Astrocyte (in vitro differentiated cells and primary cell): Measurements from ENCODE around the gene PLA2G4E.

Experiments used
- CTCF ChIP-seq: IDR thresholded peaks from 2 replicates; pipeline ENCODE4 v1.5.1; 2011; ENCODE audit warnings: low read depth, mild to moderate bottlenecking, inconsistent platforms, low read length, moderate library complexity; ENCODE audit not compliant: insufficient read depth
- EZH2 ChIP-seq: IDR thresholded peaks from 2 replicates; pipeline ENCODE4 v1.6.1; 2012; ENCODE audit warnings: mild to moderate bottlenecking, low read length, inconsistent platforms; ENCODE audit not compliant: insufficient read depth

GRCh38 chr15:42002333-42002732, 18.5 kb downstream of the PLA2G4E start:
- no peak for TF ChIP-seq CTCF
- no peak for TF ChIP-seq EZH2
